PC-3 (cell line): ENCODE measurements around the gene AUTS2. TPM values are rescaled to one million over a fixed set of nuclear protein-coding genes. Genes with fewer than 3 reads are reported as not detected.

Experiments
- ATAC-seq: fragments of 200-7000 bp; cut with Tn5 transposase; 2 replicates; pipeline ENCODE4 v1.9.1; 2020; ENCODE audit warnings: mild to moderate bottlenecking, moderate library complexity
- BruUV-seq: library from RNA; stranded (reverse); fragments of 400-500 nt; replicated peaks from 2 replicates; lab custom pipeline; 2021; lab: Mats Ljungman, UMichigan
- CTCF ChIA-PET: fragments of 300-600 bp; sonication (Branson Sonifier 250); formaldehyde crosslinking; loops from one replicate; lab custom pipeline; 2022; ENCODE audit warnings: antibody characterized with exemption; lab: Charles Lee
- POLR2A ChIA-PET: fragments of 300-600 bp; sonication (Branson Sonifier 250); formaldehyde crosslinking; loops from one replicate; lab custom pipeline; 2022; ENCODE audit warnings: antibody characterized with exemption; ENCODE audit not compliant: unreplicated experiment; lab: Charles Lee
- DNase-seq: peaks from one replicate; pipeline ENCODE4 v3.0.0-alpha.2; 2015
- H2AFZ ChIP-seq: fragments of 300-600 bp; sonication (generic); 2 replicates; pipeline ENCODE4 v1.6.0; 2016; ENCODE audit warnings: antibody characterized with exemption, low read length
- H3F3A ChIP-seq: fragments of 300-600 bp; sonication (generic); one replicate; pipeline ENCODE4 v1.6.0; 2017; ENCODE audit warnings: antibody characterized with exemption, low read length, control low read depth, mild to moderate bottlenecking; ENCODE audit not compliant: unreplicated experiment
- H3K27ac ChIP-seq: fragments of 300-600 bp; sonication (generic); 2 replicates; pipeline ENCODE4 v1.5.1; 2016; ENCODE audit warnings: mild to moderate bottlenecking, low read length
- H3K27me3 ChIP-seq: fragments of 300-600 bp; sonication (generic); 2 replicates; pipeline ENCODE4 v1.6.1; 2016; ENCODE audit warnings: low read length, mixed read lengths
- H3K36me3 ChIP-seq: fragments of 300-600 bp; sonication (generic); 2 replicates; pipeline ENCODE4 v1.6.1; 2016; ENCODE audit warnings: low read depth, mixed run types, low read length, mixed read lengths
- H3K4me1 ChIP-seq: fragments of 300-600 bp; sonication (generic); 2 replicates; pipeline ENCODE4 v1.5.1; 2016; ENCODE audit warnings: low read length; ENCODE audit not compliant: insufficient read depth
- H3K4me2 ChIP-seq: fragments of 300-600 bp; sonication (generic); 2 replicates; pipeline ENCODE4 v1.6.0; 2016; ENCODE audit warnings: low read length
- H3K4me3 ChIP-seq: fragments of 300-600 bp; sonication (generic); 2 replicates; pipeline ENCODE4 v1.5.1; 2016; ENCODE audit warnings: mild to moderate bottlenecking, low read length, mixed read lengths
- H3K79me2 ChIP-seq: fragments of 300-600 bp; sonication (generic); 2 replicates; pipeline ENCODE4 v1.6.1; 2017; ENCODE audit warnings: low read length, mixed read lengths
- H3K9ac ChIP-seq: fragments of 300-600 bp; sonication (generic); 2 replicates; pipeline ENCODE4 v1.6.0; 2016; ENCODE audit warnings: mild to moderate bottlenecking, low read length
- H3K9me2 ChIP-seq: fragments of 300-600 bp; sonication (generic); replicated peaks from 2 replicates; pipeline ENCODE4 v1.6.1; 2016; ENCODE audit warnings: mixed run types, low read length, mixed read lengths
- H3K9me3 ChIP-seq: fragments of 300-600 bp; sonication (generic); 2 replicates; pipeline ENCODE4 v1.6.1; 2016; ENCODE audit warnings: low read length, mixed read lengths
- H4K20me1 ChIP-seq: fragments of 300-600 bp; sonication (generic); 2 replicates; pipeline ENCODE4 v1.6.1; 2016; ENCODE audit warnings: low read length, mixed read lengths
- EZH2 ChIP-seq: fragments of 300-600 bp; sonication (generic); IDR thresholded peaks from one replicate; pipeline ENCODE4 v1.6.1; 2017; ENCODE audit warnings: antibody characterized with exemption, mild to moderate bottlenecking, low read length; ENCODE audit not compliant: unreplicated experiment
- EZH2phosphoT487 ChIP-seq: fragments of 300-600 bp; sonication (generic); IDR thresholded peaks from 2 replicates; pipeline ENCODE4 v1.6.1; 2018; ENCODE audit warnings: mild to moderate bottlenecking, antibody characterized with exemption, low read length, borderline replicate concordance
- intact Hi-C: fragments of 100-400 bp; cut with micrococcal nuclease; formaldehyde crosslinking; loops from 2 replicates; pipeline ENCODE4 v1.9.0; 2023
- total RNA-seq: library from RNA; depleted of rRNA; stranded (reverse); fragments of >200 nt; gene quantifications from 2 replicates; pipeline ENCODE4 v1.2.3, GENCODE V29; 2014
- TF ChIP-seq, protein P1 (sequence below): fragments of 300-600 bp; sonication (generic); conservative IDR thresholded peaks from 2 replicates; pipeline ENCODE4 v1.5.1; 2017; ENCODE audit warnings: antibody characterized with exemption, low read depth, mild to moderate bottlenecking, low read length

Gene AUTS2
- total RNA-seq, 1 experiment from 2014 or later, result not detected

GRCh38 chr7:70795948-70796347 is 1197.7 kb downstream of the AUTS2 start:
- Histone ChIP-seq H3F3A (no peaks in the 10 kb centered on the region), H3K36me3 (no peaks in the 10 kb centered on the region), H3K27me3 (no peaks in the 10 kb centered on the region), H3K9ac (no peak overlapping the region), H3K27ac (no peak overlapping the region), H2AFZ (no peak overlapping the region), H3K9me3 (0 out of 2 replicates have a peak, but pooled peaks cover 5% of the 10 kb centered on the region), H3K79me2 (no peaks in the 10 kb centered on the region), H3K4me3 (no peak overlapping the region), H4K20me1 (no peaks in the 10 kb centered on the region), H3K4me2 (no peak overlapping the region), H3K9me2 (no peaks in the 10 kb centered on the region), H3K4me1 (no peaks in the 10 kb centered on the region)
- no TSS peak for BruUV-seq
- CTCF ChIA-PET, result no interaction called here
- no peak for DNase-seq
- intact Hi-C loops, result no loop called here
- no peak for ATAC-seq
- TF ChIP-seq EZH2 (no peak), EZH2phosphoT487 (no peak)
- TF ChIP-seq, protein P1, sequence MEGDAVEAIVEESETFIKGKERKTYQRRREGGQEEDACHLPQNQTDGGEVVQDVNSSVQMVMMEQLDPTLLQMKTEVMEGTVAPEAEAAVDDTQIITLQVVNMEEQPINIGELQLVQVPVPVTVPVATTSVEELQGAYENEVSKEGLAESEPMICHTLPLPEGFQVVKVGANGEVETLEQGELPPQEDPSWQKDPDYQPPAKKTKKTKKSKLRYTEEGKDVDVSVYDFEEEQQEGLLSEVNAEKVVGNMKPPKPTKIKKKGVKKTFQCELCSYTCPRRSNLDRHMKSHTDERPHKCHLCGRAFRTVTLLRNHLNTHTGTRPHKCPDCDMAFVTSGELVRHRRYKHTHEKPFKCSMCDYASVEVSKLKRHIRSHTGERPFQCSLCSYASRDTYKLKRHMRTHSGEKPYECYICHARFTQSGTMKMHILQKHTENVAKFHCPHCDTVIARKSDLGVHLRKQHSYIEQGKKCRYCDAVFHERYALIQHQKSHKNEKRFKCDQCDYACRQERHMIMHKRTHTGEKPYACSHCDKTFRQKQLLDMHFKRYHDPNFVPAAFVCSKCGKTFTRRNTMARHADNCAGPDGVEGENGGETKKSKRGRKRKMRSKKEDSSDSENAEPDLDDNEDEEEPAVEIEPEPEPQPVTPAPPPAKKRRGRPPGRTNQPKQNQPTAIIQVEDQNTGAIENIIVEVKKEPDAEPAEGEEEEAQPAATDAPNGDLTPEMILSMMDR, result no peak
- POLR2A ChIA-PET, result no interaction called here

DNA sequence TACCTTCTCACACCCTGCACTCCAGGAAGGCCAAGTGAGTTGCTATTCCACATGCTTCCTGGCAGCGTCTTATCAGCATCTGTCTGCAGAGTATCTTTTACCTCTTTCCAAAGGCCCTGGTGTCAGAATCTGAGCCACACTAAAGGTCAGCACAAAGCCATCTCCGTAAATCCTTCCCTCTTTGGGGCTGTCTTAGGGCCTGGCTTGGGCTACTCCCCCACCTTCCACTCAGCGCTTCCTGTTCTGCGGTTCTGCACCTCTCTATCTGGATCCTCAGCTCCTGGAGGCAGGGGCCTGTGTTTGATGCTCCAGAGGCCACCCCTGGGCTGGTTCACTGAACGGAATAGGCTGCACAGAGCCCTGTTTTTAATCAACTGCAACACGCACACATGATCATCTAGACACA is 1198.8 kb downstream of the AUTS2 start:
- Histone ChIP-seq H3K9me3 (0 out of 2 replicates have a peak, but pooled peaks cover 5% of the 10 kb centered on the region), H3K4me2 (no peak overlapping the region), H3K27me3 (no peaks in the 10 kb centered on the region), H3K4me3 (no peak overlapping the region), H3K4me1 (no peaks in the 10 kb centered on the region), H3K36me3 (no peaks in the 10 kb centered on the region), H3K27ac (no peak overlapping the region), H3K79me2 (no peaks in the 10 kb centered on the region), H2AFZ (no peak overlapping the region), H4K20me1 (no peaks in the 10 kb centered on the region), H3K9me2 (no peaks in the 10 kb centered on the region), H3K9ac (no peak overlapping the region), H3F3A (no peaks in the 10 kb centered on the region)
- ChIA-PET POLR2A (no interaction called here), CTCF (no interaction called here)
- ATAC-seq, result no peak
- no peak for DNase-seq
- intact Hi-C loops, result no loop called here
- no TSS peak for BruUV-seq
- TF ChIP-seq, protein P1, result no peak
- TF ChIP-seq EZH2, result no peak
- TF ChIP-seq EZH2phosphoT487, result no peak

GRCh38 chr7:70799841-70800405 is 1201.6 kb downstream of the AUTS2 start:
- 0 out of 2 replicates have a peak, but pooled peaks cover 5% of the 10 kb centered on the region for H3K9me3 ChIP-seq
- DNase-seq (no peak), ATAC-seq (no peak)
- ChIA-PET CTCF (no interaction called here), POLR2A (no interaction called here)
- TF ChIP-seq, protein P1, result no peak
- no peak for TF ChIP-seq EZH2phosphoT487
- TF ChIP-seq EZH2, result no peak
- BruUV-seq, result no TSS peak
- no peaks in the 10 kb centered on the region for H3K9me2 ChIP-seq
- H3K36me3 ChIP-seq, result no peaks in the 10 kb centered on the region
- no peak overlapping the region for H3K4me2 ChIP-seq
- H3K9ac ChIP-seq, result no peak overlapping the region
- H3K27ac ChIP-seq, result no peak overlapping the region
- no peaks in the 10 kb centered on the region for H3K27me3 ChIP-seq
- no peak overlapping the region for H3K4me3 ChIP-seq
- no peaks in the 10 kb centered on the region for H3K79me2 ChIP-seq
- H2AFZ ChIP-seq, result no peak overlapping the region
- no peaks in the 10 kb centered on the region for H3F3A ChIP-seq
- intact Hi-C loops, result no loop called here
- H3K4me1 ChIP-seq, result no peaks in the 10 kb centered on the region
- no peaks in the 10 kb centered on the region for H4K20me1 ChIP-seq
